NCI-H748 treated with DMSO at 0.1 percent for 48 hours (cell line): Measurements from ENCODE around the gene THEM5.
"Not testable (repeated sequence)": the region's sequence is repeated elsewhere in the genome, so short reads cannot be mapped to it uniquely, and the experiment has no call there.

Experiments
- DNase-seq: peaks from one replicate; lab custom pipeline; 2025; lab: John Stamatoyannopoulos, UW

THEM5 gene

GRCh38 chr1:151853411-151853943, at the start of gene THEM5:
TSS of gene THEM5 (minus strand) at chr1:151853712. CDS start at chr1:151853565, 147 bp downstream.
- DNase-seq, result no peak

- no peak for DNase-seq
Observed at GRCh38 chr1:151902858-151903257, 49.3 kb upstream of the THEM5 start.

GRCh38 chr1:151900804-151901203, 47.3 kb upstream of the THEM5 start:
- DNase-seq, result not testable (repeated sequence)

DNA sequence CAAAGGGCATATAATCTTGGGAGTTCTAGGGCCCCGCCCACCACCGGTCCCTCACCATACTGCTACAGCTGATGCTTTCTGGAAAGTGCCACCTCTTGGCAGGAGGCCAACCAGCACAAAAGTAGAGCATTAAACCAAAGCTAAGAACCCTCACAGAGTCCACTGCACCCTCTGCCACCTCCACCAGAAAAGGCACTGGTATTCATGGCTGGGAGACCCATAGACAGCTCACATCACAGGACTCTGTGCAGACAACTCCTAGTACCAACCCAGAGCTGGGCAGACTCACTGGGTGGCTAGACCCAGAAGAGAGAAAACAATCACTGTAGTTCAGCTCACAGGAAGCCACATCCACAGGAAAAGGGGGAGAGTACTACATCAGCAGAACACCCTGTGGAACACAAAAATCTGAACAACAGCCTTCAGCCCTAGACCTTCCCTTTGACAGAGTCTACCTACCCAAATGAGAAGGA, 45.0 kb upstream of the THEM5 start:
- no peak for DNase-seq

DNA sequence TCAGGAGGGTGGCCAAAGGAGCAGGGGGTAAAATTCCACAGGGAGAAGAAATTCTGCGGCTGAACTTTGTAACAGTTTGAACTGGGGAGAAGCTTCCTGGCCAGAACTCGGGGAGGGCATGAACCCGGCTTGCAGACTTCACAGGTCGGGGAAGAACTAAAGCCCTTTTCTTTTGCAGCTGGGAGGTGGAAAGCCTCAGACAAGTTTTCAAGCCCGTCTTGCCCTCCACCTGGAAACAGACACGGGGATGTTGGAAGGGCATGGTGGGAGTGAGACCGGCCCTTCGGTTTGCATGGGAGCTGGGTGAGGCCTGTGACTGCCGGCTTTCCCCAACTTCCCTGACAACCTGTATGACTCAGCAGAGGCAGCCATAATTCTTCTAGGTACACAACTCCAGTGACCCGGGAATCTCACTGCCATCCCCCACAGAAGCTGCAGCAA, 44.5 kb upstream of the THEM5 start:
- no peak for DNase-seq

DNA sequence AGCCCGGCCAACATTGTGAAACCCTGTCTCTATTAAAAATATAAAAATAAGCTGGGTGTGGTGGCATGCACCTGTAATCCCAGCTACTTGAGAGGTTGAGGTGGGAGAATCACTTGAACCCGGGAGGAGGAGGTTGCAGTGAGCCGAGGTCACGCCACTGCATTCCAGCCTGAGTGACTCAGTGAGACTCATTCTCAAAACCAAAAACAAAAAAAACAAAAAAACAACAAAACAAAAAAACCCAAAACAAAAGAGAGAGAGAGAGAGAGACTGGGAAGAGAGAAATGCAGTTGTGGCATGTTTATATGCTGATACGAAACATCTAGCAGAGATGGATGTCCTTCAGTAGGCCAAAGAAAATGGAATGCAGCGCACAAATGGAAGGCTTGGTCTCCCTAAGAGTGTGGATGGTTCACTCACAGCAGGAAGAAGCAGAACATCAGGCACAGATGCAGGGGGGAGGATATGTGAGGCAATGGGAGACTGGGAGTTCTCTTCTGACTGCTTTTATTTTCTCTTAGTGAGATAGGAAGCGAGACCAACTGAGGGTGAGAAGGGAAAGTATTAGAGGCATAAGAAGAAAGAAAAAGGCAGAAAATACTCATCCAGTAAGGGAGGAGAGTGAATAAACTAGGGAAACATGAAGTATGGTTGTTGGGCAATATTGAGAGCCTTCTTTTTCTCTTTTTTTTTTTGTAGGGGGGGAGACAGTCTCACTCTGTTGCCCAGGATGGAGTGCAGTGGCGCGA, 39.8 kb upstream of the THEM5 start:
- DNase-seq, result no peak

GRCh38 chr1:151892190-151892589, 38.7 kb upstream of the THEM5 start:
- no peak for DNase-seq

DNA sequence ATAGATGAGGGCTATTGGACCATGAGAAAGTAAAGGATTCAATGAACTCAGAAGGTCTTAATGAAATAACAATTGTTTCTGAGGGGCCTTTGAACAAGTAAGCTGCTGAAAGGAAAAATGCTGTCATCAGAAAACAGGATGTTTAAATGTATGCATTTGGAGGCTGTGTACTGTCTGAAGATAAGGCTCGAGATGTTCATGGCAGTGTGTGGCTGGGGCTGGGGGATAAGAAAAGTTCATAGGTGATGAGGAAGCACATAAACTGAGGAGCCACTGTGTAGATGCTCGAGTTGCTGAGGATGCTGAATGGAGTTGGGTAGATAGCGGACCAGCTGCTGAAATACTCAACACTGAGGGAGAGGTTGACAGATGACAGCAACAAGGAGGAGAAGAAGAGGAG, 38.0 kb upstream of the THEM5 start:
- no peak for DNase-seq

DNA sequence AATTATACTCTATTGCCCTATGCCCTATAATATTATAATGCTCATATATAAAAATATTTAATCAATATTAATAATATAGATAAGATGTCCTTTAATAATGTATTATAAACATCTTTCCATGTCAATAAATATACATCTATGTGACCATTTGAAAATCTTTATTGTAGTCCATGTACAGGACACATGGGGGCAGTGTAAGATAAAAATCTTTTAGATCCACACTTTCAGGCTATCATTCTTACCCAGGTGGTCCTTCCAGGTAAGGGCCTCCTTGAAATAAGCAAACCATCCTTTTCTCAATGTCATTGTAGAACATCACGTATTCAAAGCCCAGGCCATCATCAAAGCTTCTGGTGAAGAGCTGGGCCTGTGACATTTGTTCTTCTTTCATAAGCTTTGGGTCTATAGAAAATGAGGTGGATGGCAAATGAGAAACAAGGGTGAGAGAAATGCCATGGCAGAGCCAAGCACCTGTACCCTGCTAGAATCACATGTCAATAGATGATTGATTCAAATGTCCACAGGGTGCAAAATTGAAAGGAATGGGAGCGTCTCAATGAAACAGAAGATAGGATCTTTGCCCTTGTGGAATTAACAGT, 35.6 kb upstream of the THEM5 start:
- DNase-seq, result no peak

GRCh38 chr1:151887028-151887427, 33.5 kb upstream of the THEM5 start:
- DNase-seq, result no peak

GRCh38 chr1:151885479-151885878, 32.0 kb upstream of the THEM5 start:
- DNase-seq, result no peak

GRCh38 chr1:151884879-151885278, 31.4 kb upstream of the THEM5 start:
- DNase-seq, result not testable (repeated sequence)

GRCh38 chr1:151884445-151884844, 30.9 kb upstream of the THEM5 start:
- DNase-seq, result not testable (repeated sequence)

DNA sequence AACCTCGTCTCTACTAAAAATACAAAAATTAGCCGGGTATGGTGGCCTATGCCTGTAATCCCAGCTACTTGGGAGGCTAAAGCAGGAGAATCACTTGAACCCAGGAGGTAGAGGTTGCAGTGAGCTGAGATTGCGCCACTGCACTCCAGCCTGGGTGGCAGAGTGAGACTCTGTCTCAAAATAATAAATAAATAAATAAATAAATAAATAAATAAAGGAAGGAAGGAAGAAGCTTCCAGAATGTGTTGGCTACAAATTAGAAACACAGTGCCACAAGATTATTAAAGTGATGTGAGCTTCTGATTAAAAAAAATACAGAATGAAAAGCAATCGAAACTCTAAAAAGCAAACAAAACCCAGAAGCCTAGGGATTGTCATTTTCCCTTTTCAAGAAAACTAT, 30.4 kb upstream of the THEM5 start:
- DNase-seq, result not testable (repeated sequence)

DNA sequence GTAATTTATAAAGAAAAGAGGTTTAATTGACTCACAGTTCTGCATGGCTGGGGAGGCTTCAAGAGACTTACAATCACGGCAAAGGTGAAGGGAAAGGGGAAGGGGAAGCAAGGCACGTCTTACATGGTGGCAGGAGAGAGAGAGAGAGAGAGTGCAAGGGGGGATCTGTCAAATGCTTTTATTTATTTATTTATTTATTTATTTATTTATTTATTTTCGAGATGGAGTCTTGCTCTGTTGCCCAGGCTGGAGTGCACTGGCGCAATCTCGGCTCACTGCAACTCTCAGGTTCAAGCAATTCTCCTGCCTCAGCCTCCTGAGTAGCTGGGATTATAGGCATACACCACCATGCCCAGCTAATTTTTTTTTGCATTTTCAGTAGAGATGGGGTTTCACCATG, 29.4 kb upstream of the THEM5 start:
- not testable (repeated sequence) for DNase-seq

- no peak for DNase-seq
Observed at GRCh38 chr1:151882466-151882865, 29.0 kb upstream of the THEM5 start.

DNA sequence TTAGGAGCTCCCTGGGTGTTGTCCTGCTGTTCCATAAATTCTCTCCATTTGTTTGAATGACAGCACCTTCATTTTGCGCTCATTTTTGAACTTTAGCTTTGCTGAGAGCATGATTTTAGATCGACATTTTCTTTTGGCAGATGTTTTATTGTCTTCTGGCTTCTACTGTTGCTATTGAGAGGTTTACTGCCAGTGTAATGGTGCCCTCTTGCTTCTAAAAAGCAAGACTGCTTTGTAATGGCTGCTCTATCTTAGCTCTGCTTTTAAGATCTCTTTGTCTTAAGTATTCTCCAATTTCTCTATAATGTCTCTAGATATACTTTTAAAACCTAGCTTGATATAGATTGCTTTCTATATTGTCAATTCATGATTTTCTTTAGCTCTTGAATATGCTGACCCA, 28.0 kb upstream of the THEM5 start:
- no peak for DNase-seq

GRCh38 chr1:151875419-151876097, 22.0 kb upstream of the THEM5 start:
- DNase-seq, result no peak

GRCh38 chr1:151872776-151873175, 19.3 kb upstream of the THEM5 start:
- DNase-seq, result not testable (repeated sequence)

GRCh38 chr1:151871284-151872030, 17.9 kb upstream of the THEM5 start:
- no peak for DNase-seq

- no peak for DNase-seq
Observed at GRCh38 chr1:151868486-151868885, 15.0 kb upstream of the THEM5 start.
